Activated T-cell treated with anti-CD3 and anti-CD28 coated beads, Interleukin-2, amount 50 U/mL, for 48 hours (primary cell): Measurements from ENCODE around the gene TBC1D20.
"Not testable (repeated sequence)": the region's sequence is repeated elsewhere in the genome, so short reads cannot be mapped to it uniquely, and the experiment has no call there.

ENCODE experiments used
- DNase-seq, 2 experiments: peaks; one replicate each; pipeline ENCODE4 v3.0.0-alpha.2; 2020

The TBC1D20 gene

DNA sequence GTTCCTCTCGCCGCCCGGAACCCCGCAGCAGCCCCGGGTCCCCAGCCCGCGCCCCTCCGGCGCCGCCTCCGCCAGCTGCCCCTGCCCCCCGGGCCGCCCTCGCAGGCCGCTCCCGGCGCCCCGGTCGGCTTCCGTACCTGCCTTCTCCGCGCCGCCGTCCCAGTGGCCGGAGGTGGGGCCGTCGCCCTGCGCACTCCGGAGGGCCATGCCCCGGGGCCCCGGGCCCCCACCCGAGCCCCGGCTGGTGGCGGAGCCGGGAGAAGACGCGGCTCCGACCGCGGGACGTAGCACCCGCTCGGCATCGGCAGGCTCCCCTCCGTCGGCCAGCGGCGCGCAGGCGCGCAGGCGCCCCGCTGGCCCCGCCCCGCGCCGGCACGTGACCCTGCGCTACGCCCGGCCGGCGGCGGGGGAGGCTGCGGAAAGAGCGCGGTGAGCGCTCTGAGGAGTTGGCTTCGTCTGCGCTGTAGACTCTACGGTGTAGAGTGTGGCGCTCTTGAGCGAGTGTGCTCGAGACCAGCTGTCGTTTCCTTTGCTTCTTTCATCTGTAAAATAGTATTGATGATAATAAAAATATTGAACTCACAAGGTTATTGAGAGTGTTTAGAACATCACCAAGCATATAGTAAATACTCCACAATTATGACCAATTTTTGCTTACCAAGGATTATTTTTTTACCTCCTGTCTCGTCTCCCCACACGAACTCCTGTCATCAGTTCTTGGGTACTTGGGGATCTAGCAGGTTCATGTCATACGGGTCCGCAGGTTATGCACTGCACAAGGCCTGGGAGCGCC lies at the start of gene TBC1D20:
TBC1D20 (minus strand) TSS at position 335 of the 793 bp plus-strand sequence; CDS start at position 207, 128 bp downstream.
- DNase-seq = peak; percentile 83 to 89

- DNase-seq = not testable (repeated sequence)
Observed at GRCh38 chr20:510328-511057, 48.2 kb upstream of the TBC1D20 start.

GRCh38 chr20:508364-508787 lies 46.0 kb upstream of the TBC1D20 start:
- DNase-seq = not testable (repeated sequence)

DNA sequence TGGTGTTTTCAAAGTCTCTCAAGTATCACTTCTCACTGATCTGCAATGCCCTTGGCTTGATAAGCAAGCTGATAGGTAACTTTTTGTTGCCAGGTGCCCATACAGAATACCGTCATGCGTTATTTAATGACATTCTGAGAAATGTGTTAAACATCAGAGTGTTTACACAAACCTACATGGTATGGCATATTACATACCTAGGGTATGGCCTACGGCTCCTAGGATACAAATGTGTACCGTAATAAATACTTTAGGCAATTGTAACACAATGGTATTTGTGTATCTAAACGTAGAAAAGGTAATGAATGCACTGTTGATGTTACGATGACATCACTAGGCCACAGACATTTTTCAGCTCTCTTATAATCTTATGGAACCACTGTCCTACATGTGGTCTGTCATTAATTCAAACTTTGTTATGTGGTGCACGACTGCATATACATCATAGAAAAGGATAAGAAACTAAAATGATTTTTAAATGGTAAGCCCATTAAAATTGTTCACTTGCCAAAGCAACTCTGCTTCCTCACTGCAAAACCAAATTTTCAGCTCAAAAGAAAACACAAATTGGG lies 45.5 kb upstream of the TBC1D20 start:
- no peak for DNase-seq

DNA sequence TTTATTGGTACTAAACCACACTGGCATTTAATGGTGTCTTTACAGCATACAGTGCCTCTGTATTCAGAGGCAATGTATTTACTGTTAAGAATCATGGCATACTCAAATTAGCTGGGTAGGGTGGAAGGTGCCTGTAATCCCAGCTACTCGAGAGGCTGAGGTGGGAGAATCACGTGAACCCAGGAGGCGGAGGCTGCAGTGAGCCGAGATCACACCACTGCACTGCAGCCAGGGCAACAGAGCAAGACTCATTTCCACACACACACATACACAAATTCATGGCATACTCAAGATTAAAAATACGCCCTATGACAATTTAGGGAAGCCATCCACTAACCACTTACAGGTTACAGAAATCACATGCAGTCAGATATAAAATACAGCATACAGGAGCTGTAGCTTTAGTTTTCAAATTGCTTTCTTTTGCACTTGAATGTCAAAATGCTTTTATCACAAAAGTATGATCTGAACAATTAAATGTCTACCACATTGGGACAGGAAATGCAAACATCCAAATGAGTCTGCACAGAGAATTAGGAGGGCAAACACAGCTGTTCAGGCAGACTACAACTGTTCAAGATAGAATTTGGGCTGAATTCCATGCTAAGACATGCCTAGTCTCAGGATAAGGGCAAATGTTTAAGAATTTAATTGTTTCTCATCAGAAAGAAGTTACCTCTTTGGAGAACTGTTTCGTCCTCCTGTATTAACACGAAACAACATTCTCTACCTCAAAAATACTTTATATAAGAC lies 44.8 kb upstream of the TBC1D20 start:
- DNase-seq = no peak

- no peak for DNase-seq
Observed at GRCh38 chr20:504632-505075, 42.3 kb upstream of the TBC1D20 start.

- no peak for DNase-seq
Observed at GRCh38 chr20:503048-503737, 40.9 kb upstream of the TBC1D20 start.

GRCh38 chr20:497979-498378 lies 35.6 kb upstream of the TBC1D20 start:
- DNase-seq = no peak

DNA sequence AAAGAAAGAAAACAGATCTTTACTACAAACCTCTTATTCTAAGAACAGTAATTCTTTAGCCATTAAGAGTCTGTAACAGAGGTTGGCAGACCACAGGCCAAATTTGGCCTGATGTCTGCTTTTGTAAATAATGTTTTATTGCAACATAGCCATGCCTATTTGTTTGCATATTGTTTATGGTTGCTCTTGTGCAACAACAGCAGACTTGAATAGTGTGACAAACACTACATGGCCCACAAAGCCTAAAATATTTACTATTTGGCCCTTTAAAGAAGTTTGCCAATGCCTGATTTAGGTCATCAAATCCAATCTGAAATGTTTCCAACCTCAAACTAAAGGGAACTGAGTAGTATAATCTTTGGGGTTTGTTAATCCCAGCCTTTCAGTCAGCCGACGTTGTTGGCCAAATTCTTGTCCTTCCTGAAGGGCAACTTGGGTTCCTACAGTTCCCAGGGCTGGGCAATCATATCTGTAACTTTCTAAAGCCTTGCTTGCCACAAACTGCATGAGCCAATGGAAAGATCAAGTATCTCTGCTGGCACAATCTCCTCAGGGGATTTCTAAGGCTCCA lies 33.9 kb upstream of the TBC1D20 start:
- no peak for DNase-seq

DNA sequence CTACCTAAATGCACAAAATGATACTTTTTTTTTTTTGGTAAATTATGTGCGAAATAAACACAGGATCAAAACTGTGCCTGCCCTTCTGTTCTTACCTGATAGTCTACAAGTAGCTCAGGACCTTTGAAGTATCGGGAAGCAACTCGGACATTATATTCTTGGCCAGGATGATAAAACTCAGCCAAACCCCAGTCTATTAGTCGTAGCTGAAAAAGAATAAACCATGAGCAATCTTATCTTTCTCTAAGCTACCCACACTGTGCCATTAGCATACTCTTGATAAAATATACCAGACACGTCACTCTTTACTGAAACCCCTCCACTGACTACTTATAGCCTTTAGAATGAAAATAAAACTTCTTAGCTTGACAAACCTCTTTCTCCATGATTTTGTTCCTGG lies 29.8 kb upstream of the TBC1D20 start:
- no peak for DNase-seq

DNA sequence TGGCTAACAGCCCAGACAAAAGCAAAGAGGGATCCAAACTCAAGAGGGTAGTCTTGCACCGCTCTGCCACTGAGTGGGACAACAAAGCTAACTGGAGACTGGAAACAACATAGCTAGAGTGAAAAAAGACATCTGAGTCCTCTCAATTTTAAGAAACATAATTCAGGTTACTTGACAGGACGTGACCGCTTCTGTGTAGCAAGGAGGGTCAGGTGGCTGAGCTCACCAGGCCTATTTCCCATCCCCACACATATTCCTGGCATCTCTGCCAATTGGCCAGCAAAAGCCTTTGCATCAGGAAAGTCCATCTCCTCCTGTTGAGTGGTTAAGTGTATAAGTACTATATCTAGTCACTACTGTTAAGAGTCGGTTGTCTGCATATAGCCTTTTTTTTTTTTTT lies 25.3 kb upstream of the TBC1D20 start:
- no peak for DNase-seq

GRCh38 chr20:483815-484644 lies 21.7 kb upstream of the TBC1D20 start:
- no peak for DNase-seq

- DNase-seq = no peak
Observed at GRCh38 chr20:481167-481566, 18.8 kb upstream of the TBC1D20 start.

GRCh38 chr20:480044-480443 lies 17.7 kb upstream of the TBC1D20 start:
- no peak for DNase-seq

GRCh38 chr20:479487-479886 lies 17.2 kb upstream of the TBC1D20 start:
- no peak for DNase-seq

GRCh38 chr20:478949-479429 lies 16.7 kb upstream of the TBC1D20 start:
- no peak for DNase-seq

DNA sequence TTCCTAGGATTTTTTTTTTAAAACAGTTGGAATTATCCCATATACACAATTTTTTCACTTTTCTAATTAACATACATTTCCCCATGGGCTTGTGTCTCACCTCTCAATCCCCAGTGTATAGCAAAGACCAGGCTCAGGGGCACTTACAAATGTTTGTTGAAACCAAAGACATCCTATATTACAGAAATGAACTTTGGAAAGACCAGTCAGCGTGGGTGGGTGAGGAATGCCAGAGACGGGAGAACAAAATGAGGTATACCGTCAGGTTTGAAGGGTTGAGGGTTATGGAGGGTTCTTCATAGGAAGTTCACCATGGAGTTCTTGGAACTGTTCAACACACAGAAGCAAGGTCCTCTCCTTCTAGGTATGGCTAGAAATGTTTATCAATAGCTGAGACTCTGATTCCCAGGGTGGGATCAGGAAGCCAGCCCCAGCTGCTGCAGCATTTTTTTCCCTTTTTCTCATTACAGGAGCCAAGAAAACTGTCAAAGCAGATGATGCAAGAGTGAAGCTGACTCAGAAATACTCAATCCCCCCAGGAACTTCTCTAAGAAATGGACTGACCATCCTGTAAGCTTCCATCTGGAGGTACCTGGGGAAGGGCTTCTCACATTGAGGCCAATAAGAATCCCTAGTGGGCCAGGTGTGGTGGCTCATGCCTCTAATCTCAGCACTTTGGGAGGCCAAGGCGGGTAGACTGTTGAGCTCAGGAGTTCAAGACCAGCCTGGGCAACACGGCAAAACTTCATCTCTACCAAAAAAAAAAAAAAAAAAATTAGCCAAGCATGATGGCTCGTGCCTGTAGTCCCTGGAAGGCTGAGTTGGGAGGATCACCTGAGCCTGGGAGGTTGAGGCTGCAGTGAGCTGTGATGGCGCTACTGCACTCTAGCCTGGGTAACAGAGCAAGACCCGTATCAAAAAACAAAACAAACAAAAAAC lies 15.9 kb upstream of the TBC1D20 start:
- no peak for DNase-seq

DNA sequence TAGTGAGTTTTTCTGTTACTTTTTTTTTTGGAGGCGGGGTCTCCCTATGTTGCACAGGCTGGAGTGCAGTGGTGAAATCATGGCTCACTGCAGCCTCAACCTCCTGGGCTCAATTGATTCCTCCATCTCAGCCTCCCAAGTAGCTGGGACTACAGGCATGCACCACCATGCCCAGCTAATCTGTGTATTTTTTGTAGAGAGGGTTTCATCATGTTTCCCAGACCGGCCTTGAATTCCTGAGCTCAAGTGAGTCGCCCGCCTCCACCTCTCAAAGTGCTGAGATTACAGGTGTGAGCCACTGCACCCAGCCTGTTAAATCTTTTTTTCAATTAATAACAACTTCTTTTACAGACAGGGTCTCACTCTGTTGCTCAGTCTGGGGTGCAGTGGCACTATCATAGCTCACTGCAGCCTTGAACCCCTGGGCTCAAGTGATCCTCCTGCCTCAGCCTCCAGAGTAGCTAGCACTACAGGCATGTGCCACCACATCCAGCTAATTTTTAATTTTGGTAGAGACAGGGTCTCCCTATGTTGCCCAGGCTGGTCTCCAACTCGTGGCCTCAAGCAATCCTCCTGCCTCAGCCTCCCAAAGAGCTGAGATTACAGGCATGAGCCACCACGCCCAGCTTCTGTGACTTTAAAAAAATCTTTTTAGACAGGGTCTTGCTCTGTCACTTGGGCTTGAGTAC lies 14.4 kb upstream of the TBC1D20 start:
- not testable (repeated sequence) for DNase-seq
